IPS DF 4.7 (cell line): ENCODE measurements around the gene EFS.
"Not testable (repeated sequence)": the region's sequence is repeated elsewhere in the genome, so short reads cannot be mapped to it uniquely, and the experiment has no call there.

Experiments used
- DNase-seq: peaks from one replicate; pipeline ENCODE4 v3.0.0-alpha.2; 2013; ENCODE audit warnings: low spot score; ENCODE audit errors: extremely low read depth

EFS gene, protein sequence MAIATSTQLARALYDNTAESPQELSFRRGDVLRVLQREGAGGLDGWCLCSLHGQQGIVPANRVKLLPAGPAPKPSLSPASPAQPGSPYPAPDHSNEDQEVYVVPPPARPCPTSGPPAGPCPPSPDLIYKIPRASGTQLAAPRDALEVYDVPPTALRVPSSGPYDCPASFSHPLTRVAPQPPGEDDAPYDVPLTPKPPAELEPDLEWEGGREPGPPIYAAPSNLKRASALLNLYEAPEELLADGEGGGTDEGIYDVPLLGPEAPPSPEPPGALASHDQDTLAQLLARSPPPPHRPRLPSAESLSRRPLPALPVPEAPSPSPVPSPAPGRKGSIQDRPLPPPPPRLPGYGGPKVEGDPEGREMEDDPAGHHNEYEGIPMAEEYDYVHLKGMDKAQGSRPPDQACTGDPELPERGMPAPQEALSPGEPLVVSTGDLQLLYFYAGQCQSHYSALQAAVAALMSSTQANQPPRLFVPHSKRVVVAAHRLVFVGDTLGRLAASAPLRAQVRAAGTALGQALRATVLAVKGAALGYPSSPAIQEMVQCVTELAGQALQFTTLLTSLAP

DNA sequence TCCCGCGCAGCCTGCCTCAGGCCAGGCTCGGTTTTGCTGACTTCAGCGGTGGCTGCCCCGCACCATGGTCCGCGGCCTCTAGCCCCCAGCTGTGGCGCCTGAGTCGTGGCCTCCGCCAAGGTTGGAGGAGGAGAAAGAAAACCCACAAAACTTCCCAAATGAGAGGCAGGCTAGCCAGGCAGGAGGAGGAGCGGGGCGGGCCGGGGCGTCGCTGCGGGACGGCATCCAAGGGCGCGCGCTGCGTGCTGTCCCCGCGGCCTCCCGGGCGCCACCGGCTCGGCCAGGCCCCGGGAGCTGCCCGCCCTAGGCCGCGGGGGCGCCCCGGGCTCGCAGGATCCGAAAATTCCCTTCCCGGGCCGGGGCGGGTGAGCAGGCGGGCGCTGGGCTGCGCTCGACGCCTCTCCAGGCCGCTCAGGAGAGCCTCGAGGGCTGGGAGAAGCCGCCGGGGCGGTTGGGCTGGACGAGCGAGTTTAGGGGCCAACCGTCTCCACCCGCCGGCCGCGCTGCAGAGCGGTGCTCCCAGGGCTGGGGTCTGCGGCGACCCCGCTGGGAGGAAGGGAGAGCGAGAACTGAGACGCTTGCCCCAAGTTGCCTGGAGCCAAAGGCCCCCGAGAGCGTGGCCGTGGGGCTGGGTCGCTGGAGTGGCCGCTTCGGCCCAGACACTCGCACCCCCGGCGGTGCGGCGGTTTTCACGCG, at the start of gene EFS:
Gene EFS, minus strand, starts transcription at position 137 of the 696 bp plus-strand sequence. CDS start 147 bp downstream, outside the sequence.
- DNase-seq, result no peak

DNA sequence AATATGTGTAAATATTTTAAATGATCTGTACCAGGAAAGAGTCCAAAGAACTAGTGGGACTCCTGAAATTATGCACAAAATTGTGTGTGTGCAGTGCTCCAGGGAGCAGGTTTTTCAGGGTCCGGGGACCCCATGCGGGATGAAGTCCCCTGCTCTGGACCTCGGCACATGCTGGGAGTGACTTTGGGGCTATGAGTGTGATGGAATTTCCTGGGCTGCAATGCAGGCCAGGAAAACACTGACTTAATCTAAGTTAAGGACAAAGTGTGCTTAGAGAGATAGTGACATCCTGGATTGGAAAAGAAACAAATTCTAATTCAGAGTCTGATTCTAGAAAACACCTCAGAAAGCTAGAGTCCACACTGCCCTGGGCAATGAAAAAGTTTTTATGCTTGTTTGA, 49.3 kb upstream of the EFS start:
- no peak for DNase-seq

DNA sequence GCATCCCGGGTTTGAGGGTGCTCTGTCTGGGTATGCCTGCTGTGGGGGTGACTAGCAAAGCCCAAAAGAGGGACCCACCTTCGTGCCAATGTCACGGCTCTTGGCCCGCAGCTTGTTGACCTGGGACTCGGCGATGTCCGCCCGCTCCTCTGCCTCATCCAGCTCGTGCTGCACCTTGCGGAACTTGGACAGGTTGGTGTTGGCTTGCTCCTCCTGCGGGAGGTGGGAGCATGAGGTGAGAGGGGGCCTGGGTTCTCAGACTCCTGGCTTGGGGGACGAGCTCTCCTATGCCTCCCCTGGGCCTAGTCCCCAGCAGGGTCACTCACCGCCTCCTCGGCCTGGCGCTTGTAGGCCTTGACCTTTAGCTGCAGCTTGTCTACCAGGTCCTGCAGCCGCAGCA, 48.7 kb upstream of the EFS start:
- DNase-seq, result no peak

DNA sequence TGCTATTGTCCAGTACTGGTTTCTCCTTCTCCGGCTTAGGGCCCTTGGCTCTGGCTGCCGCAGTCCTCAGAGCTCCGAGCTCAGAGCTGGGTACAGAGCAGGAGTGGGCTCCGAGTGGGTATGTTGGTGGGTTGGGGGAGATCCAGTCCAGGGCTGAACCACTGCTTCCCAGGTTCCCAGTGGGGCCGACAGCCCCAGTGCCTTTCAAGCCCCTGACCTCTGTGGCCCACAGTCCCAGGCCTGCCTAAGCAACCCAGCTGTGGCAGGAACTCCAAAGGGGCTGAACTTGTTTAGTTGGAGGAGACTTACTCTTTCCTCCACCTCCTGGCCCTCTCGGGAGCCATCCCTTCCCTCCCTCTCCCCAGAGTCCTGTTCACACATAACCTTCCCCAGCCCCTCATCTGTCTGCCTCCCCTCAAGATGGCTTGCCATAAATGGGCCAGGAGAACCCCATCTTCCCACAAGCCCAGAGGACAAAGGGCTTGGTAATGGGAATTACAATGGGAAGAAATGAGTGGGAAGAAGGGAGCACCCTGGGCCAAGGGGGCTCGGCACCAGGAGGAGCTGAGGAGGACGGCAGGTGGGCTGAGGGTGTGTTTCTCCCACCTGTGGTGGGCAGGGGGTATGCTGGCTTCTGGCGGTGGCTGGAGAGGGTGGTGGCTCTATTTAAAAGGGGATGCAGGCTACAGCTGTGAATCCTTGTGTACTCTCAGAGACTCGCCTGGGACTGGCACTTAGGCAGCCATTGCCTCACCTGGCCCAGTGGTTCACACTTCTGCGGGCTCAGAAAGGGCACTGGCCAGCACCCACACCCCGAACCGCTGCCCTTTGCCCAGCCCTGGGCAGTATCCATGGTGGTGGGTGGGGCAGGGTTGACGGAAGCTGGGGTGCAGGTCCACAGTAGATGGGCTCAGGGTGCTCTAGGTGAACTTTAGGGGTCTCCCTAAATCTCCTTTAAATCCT, 46.9 kb upstream of the EFS start:
- DNase-seq, result no peak

DNA sequence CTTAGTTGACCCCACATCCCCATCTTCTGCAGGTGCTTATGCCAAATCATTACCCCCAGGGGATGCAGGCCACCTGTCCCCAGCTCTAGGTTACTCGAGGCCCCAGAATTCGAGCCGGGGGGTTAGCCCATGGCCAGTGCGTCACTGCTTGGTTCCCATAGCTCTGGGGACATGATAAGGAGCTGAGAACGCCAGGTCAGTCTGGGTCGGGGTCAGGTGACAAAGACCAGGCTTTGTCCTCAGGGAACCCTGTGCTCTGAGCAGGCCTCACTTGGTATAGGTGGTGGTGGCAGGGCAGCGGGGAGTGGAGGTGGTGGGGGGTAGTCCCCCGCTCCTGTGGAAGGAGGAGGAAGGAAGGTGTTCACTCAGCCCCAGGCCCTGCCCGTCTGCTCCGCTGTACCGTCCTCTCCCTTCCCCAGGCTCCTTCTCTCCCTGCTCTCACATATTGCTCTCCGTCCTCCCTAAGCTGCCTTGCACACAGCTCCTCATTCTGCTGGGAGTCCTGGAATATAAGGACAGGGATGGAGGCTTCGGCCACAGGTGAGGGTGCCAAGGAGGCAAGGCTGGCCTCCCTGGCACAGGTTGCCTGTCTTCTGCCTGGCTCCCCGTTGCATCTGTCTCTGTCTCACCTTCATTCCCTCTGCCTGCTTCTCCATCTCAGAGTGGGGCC, 45.1 kb upstream of the EFS start:
- DNase-seq, result no peak

DNA sequence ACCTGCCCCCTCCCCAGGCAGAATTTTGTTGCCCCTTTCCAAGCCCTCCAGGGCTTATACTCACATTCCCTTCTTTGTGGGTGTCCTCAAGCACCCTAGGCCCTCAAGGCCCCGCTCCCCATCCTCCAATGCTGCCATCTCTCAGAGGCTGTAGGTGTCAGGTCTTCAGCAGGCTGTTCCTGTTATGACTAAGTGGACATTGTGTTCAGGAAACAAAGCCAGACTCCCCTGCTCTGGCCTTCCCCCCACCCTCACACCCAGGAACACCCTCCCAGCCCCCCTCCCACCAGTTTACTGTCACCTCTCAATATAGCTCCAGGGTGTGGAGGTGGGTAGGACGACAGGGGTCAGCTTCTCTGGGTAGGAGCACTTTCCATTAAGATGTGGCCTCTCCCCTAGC, 44.5 kb upstream of the EFS start:
- DNase-seq, result no peak

DNA sequence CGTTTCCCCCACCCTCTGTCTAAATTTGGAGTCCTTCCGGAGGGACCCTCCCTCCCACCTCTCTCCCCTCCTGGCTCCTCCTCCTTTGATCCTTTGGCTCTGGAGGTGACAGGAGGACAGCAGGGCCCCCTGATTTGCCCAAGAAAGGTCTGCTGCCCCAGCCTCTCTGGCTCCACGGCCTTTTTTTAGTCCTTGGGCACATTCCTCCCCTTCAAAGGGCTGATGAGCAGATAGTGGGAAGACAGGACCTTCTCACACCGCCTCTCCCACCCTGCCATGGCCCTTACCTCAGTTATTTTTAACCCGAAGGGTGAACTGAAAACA, 43.3 kb upstream of the EFS start:
- DNase-seq, result no peak

DNA sequence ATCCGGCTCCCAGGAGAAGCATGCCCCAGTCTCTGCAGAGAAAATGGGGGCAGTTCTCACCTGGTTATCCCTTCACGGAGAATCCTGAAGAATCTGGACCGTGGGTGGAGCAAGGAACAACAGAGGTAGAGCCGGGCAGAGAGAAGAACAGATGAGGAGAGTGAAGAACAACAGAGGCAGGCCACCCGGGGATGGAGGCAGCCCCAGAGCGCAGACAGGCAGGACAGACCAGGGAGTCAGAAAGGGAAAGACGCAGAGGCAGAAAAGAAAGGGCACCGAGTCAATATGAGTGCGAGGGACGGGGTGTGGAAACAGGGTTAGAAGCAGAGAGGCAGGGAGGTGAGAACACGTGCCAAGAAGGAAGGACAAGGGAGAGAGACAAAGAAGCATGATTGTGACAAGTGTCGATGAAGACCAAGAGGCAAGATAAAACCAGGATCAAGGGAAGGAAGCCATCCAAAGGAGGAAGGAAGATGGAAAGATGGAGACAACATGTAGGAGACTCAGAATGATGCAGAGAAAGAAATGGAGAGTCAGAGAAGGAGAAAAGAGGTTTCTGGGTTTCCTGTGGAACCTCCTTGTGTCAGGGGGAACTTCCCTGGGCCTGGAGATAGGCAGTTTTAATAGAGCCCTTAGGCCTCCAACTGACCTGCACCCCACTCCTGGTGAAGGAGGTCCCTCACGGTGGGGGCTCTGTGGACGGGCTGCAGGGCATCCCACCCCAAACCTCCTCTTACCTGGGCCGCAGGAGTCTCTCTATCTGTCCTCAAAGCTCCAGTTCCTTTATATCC, 42.7 kb upstream of the EFS start, which contains the start of gene MYH6:
Gene MYH6, minus strand, starts transcription at position 758 of the 791 bp plus-strand sequence. CDS start 1,050 bp downstream, outside the sequence.
- no peak for DNase-seq

DNA sequence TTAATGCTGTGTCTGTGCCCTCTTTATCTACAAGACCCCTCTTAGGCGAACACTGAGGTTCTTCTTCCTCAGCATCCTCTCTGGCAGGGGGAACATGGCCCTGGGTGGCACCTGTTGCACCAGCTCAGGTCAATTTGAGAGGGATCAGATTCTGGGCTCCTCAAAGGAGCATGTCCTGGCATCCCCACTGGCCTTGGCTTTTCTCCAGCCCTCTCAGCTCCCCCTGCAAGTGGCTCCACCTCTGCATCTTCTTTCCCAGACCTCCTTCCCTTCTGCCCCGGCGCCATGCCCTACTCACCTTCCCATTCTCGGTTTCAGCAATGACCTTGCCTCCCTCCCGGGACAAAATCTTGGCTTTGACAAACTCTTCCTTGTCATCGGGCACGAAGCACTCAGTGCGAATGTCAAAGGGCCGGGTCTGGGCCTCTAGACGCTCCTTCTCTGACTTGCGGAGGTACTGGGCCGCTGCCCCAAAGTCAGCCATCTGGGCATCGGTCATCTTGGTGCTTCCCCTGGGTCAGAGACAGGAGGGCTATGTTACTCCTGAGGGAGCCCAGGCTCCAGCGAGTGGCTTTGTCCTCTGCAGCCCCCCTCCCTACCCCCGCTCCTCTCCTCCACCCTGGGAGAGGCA, 41.9 kb upstream of the EFS start:
- no peak for DNase-seq

DNA sequence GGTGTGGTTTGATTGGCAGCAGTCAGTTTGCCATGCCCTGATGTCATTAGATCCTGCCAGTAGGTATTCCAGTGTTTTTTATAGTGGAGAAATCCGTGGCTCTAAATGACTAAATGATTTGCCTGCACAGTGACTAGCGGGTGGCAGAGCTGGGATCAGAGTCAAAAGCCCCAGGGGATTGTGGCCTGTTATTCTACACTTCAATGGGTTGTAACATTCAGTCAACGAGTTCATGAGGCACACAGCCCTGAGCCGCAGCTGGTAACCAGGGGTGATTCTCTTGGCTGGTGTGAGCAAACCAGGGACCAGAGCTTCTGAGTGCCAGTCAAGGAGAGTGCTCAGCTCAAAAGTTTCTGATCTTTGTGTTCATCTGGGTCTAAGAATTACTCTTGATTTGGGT, 41.3 kb upstream of the EFS start:
- no peak for DNase-seq

DNA sequence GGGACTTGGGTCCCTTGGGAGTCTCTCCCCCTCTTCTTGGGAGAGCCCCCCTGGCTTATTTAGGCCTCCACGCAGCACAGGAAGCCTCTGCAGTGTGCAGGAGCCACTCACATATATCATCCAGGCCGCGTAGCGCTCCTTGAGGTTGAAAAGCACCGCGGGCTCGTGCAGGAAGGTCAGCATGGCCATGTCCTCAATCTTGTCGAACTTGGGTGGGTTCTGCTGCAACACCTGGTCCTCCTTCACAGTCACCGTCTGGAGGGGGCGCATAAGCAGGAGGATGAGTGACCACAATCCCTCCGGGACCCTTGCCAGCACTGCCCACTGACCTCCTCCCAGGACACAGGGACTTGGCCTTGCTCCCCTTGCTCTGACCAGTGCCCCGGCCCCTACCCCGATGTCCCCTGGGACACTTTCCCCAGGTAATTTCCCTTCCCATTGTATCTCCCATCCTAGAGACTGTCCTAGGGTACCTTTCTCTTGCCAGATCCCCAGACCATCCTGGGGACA, 40.6 kb upstream of the EFS start:
- no peak for DNase-seq

DNA sequence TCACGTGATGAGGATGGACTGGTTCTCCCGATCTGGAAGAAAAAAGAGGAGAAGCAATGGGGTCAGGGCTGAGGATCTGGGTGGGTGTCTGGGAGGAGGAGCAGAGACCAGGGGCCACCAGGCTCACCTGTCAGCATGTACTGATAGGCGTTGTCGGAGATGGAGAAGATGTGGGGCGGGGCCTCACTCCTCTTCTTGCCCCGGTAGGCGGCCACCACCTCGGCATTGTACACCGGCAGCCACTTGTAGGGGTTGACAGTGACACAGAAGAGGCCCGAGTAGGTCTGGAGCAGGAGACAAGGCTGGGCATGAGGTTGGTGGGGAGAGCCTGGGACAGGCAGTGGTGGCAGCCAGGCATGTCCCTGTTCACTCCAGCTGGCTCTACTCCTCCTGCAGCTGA, 40.1 kb upstream of the EFS start:
- no peak for DNase-seq

DNA sequence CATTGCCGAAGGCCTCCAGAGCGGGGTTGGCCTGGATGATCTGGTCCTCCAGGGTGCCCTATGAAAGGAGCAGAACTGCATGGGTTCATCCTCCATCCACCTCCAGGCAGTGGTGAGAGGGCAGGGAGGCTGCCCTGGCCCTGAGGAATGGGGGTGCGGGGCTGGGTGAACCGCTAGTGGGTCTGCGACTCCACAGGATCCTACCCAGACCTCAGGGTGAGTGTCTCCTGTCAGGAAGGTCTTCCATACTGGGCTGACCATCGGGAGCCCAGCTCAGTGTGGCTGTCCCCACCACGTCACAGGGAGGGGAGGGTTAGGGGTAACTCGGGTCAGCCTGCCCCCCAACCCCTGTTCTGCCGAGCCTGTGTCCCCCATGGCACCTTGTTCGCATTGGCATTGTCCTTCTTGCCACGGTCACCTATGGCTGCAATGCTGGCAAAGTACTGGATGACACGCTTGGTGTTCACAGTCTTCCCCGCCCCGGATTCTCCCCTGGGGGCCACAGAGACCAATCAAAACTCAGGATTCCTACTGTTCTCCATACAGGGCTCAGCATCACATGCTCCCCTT, 39.4 kb upstream of the EFS start:
- no peak for DNase-seq

DNA sequence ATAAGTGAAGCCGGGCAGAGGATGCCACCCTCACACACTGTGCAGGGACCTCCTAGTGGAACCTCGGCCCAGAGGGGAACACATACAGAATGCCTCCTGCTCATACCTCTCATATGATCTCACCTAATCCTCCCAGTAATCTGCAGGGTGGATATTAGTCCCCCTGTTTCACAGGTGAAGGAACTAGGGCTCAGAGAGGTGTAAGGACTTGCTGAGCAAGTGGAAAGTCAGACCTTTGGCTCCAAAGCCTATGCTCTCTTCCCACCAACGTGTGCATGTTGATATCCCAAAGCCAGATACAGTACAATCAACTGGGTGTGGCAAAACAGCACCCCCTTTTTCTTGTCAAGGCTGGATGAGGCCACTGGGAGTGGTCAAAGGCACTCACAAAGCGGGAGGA, 38.9 kb upstream of the EFS start:
- DNase-seq, result no peak

DNA sequence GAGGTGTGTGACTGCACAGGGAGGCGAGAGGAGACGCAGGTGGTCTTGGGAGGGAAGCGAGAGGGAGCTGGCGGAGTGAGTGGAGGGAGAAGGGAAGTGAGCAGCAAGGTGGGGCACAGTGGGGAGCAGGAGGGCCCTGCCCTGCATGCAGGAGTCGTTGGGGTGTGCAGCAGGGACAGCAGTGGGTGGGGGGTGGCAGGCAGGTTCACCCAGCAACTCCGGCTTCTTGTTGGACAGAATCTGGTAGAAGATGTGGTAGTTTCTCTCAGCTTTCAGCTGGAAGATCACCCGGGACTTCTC, 38.1 kb upstream of the EFS start:
- no peak for DNase-seq

DNA sequence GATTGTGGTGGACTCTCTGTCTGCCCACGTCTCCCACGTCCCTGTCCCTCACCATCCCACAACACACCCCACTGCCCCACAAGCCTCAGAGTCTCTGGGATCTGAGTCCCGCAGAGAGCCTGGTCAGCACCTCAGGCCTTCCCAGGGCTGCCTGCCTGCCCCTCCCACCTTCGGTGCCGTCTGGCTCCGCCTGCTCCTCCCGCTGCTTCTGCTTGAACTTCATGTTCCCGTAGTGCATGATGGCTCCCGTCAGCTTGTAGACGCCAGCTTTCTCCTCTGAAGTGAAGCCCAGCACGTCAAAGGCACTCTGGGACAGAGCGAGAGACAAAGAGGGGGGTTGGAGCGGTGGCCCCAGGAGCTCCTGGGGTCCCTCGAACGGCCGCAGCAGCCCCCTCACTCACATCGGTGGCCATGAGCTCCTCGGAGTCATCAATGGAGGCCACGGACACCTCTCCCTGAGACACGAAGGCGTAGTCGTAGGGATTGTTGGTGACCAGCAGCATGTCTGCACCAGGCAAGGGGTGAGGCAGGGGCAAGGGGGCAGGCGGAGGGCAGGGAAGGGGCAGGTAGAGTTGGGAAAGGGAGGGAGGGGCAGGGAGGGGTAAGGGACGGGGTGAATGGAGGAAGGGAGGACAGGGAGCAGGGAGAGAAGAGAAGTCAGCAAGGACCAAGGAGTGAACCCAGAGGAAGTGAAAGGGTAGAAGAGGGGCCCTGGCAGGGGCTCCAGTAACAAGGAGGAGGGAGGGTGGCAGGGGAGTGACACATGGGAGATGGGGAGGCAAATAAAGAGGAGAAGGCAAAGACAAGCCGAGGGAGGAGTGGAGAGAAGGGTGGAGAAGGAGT, 37.5 kb upstream of the EFS start:
- DNase-seq, result no peak

DNA sequence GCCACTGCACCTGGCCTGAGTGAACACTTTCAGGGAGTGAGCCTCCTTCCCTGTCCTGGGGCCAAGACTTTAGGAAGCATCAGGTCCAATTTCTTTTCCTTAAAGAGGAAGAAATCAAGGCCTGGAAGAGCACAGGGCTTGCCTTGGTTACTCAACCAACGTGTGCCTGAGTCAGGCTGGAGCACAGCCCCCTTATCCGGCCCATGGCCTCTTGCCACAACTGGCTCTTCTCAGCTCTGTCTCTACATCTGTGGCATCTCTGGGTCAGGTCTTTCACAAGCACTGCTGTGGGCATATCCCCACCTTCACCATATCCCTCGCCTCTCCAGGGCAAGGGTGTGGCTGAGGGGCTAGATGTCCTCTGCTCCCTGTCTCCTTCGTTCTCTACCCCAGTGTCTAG, 36.3 kb upstream of the EFS start:
- DNase-seq, result no peak

DNA sequence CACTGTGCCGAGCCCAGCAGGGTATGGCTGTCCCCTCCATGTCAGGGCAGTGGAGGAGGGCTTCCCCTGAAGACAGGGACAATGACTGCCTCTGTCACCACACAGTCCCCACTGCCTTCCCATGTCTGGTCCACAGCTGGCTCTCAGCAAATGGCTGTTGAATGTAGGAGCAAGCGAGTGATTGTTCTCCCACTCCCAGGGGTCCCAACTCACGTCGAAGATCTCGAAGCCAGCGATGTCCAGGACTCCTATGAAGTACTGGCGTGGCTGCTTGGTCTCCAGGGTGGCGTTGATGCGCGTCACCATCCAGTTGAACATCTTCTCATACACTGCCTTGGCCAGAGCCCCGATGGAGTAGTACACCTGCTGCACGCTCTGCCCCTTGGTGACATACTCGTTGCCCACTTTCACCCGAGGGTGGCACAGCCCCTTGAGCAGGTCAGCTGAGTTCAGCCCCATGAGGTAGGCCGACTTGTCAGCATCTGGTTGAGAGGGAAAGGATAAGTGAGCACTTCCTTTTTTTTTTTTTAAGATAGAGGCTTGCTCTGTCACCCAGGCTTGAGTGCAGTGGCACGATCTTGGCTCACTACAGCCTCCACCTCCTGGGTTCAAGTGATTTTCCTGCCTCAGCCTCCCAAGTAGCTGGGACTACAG, 35.7 kb upstream of the EFS start:
- DNase-seq, result not testable (repeated sequence)
